ENCODE results near the gene CLCN7. TPM values are rescaled to one million over a fixed set of nuclear protein-coding genes. Genes with fewer than 3 reads are reported as not detected.

The CLCN7 gene
- total RNA-seq, 4 donors from 2014 or later, result 33.0 to 67.7 (median 39.2) TPM

DNA sequence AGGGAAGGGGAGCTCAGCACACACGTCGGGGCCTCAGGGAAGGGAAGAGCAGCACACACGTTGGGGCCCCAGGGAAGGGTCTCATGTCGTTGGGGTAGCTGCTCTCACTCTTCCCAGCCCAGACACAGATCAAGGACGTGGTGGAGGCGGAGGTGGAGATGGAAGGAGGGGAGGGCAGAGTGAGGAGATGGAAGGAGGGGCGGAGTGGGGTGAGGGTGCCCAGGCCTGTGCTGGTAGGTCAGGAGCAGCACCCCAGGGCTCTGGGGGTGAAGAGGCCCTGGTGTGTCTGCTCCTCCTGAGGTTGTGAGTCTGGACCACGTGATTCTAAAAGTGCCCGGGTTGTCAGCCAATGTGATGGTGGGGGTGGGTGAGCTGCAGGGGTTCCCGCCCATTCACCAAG is 14.9 kb downstream of the CLCN7 start:
- Histone ChIP-seq H3K36me3 (peaks cover 0 to 90% of the 10 kb centered on the region in 2 donors), H3K27me3 (no peaks in the 10 kb centered on the region), H3K4me1 (no peaks in the 10 kb centered on the region), H3K4me3 (no peak overlapping the region), H3K9me3 (no peaks in the 10 kb centered on the region), H3K27ac (no peak overlapping the region)
- no peak for ATAC-seq
- TF ChIP-seq POLR2A (IDR thresholded peaks at IDR 0.05) (no peak), POLR2AphosphoS5 (IDR thresholded peaks at IDR 0.05) (no peak), EP300 (IDR thresholded peaks at IDR 0.05) (no peak)
- TF ChIP-seq, protein P1, sequence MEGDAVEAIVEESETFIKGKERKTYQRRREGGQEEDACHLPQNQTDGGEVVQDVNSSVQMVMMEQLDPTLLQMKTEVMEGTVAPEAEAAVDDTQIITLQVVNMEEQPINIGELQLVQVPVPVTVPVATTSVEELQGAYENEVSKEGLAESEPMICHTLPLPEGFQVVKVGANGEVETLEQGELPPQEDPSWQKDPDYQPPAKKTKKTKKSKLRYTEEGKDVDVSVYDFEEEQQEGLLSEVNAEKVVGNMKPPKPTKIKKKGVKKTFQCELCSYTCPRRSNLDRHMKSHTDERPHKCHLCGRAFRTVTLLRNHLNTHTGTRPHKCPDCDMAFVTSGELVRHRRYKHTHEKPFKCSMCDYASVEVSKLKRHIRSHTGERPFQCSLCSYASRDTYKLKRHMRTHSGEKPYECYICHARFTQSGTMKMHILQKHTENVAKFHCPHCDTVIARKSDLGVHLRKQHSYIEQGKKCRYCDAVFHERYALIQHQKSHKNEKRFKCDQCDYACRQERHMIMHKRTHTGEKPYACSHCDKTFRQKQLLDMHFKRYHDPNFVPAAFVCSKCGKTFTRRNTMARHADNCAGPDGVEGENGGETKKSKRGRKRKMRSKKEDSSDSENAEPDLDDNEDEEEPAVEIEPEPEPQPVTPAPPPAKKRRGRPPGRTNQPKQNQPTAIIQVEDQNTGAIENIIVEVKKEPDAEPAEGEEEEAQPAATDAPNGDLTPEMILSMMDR (IDR thresholded peaks at IDR 0.05), result no peak
- WGBS, 2 donors (ENCODE audit: low coverage in 1 of 2), result 87 to 100% methylated on average over 4 to 5 of the region's 10 CpGs

GRCh38 chr16:1458977-1459341 is 15.9 kb downstream of the CLCN7 start:
- 60% methylated on average over 2 of the region's 14 CpGs; no CpG with 5 or more reads in 1 of the 2 donors for WGBS, 2 donors (ENCODE audit: low coverage in 1 of 2)
- Histone ChIP-seq H3K27me3 (no peaks in the 10 kb centered on the region), H3K27ac (no peak overlapping the region), H3K4me1 (no peaks in the 10 kb centered on the region), H3K36me3 (peaks cover 0 to 90% of the 10 kb centered on the region in 2 donors), H3K9me3 (no peaks in the 10 kb centered on the region), H3K4me3 (no peak overlapping the region)
- TF ChIP-seq EP300 (IDR thresholded peaks at IDR 0.05), result no peak
- no peak for TF ChIP-seq POLR2AphosphoS5 (IDR thresholded peaks at IDR 0.05)
- TF ChIP-seq POLR2A (IDR thresholded peaks at IDR 0.05), result no peak
- TF ChIP-seq, protein P1 (IDR thresholded peaks at IDR 0.05), result no peak
- no peak for ATAC-seq

- no peak overlapping the region for H3K27ac ChIP-seq
- WGBS, 2 donors (ENCODE audit: low coverage in 1 of 2), result 94% methylated on average over 10 of the region's 26 CpGs; no CpG with 5 or more reads in 1 of the 2 donors
- no peaks in the 10 kb centered on the region for H3K9me3 ChIP-seq
- H3K36me3 ChIP-seq, result peaks cover 0 to 90% of the 10 kb centered on the region in 2 donors
- no peak overlapping the region for H3K4me3 ChIP-seq
- TF ChIP-seq, protein P1 (IDR thresholded peaks at IDR 0.05), result no peak
- TF ChIP-seq POLR2A (IDR thresholded peaks at IDR 0.05) (no peak), POLR2AphosphoS5 (IDR thresholded peaks at IDR 0.05) (no peak), EP300 (IDR thresholded peaks at IDR 0.05) (no peak)
- H3K27me3 ChIP-seq, result no peaks in the 10 kb centered on the region
- no peak for ATAC-seq
- H3K4me1 ChIP-seq, result no peaks in the 10 kb centered on the region
Measured at GRCh38 chr16:1458336-1458976, 16.4 kb downstream of the CLCN7 start.

DNA sequence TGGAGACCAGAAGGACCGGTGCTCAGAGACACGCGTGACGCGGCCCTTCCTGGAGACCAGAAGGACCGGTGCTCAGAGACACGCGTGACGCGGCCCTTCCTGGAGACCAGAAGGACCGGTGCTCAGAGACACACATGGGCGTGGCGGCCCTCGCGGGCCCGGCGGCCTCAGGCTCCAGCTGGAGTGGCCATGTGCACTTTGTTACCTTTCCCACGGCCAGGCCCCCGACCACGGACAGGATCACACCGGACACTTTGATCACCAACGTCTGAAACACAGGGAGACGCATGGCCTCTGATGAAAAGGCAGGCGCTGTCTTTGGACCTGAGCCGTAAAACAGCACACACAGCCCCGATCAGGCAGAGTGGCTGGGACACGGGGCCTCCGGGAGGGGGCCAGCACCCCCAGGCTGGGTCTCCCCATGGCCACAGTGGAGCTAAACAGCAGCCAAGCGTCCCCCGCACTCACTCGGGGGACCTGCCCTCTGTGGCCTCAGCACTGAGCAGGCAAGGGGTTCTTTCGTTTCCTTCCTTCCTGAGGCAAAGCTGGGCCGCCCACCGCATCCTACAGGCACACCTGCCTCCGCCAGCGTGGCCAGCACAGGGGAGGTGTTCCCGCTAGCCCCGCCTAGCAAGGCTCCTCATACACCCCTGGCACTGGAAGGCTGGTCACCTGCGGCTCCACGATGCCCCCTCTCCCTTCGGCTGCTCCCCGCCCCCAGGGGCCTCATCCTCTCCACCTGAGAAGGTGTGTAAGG is 17.2 kb downstream of the CLCN7 start:
- no peaks in the 10 kb centered on the region for H3K9me3 ChIP-seq
- ATAC-seq, result no peak
- TF ChIP-seq POLR2AphosphoS5 (IDR thresholded peaks at IDR 0.05), result no peak
- H3K27me3 ChIP-seq, result no peaks in the 10 kb centered on the region
- no peaks in the 10 kb centered on the region for H3K4me1 ChIP-seq
- WGBS, 2 donors (ENCODE audit: low coverage in 1 of 2), result 86 to 96% methylated on average over 5 of the region's 42 CpGs
- no peak overlapping the region for H3K27ac ChIP-seq
- peaks cover 0 to 90% of the 10 kb centered on the region in 2 donors for H3K36me3 ChIP-seq
- no peak overlapping the region for H3K4me3 ChIP-seq

DNA sequence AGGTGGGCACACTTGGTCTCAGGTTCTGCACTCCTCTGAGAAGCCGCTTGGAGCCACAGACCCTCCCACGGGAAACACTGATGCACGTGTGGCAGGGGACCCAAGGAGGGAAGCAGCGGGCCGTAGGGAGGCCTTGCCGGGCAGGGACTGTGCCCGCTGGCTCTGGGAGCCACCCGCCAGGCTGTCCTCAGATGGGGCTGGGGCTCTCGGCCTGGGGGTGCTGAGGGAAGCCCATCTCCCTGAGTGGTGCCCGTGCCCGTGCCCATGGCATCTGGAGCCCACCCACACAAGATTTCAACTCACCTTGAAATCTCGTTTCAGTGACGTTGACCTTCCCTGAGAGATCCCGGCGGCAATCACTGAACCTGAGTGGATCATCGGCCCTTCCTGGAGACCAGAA is 17.9 kb downstream of the CLCN7 start:
- Histone ChIP-seq H3K9me3 (no peaks in the 10 kb centered on the region), H3K27me3 (no peaks in the 10 kb centered on the region), H3K4me3 (no peak overlapping the region), H3K27ac (no peak overlapping the region), H3K4me1 (no peaks in the 10 kb centered on the region), H3K36me3 (peaks cover 0 to 96% of the 10 kb centered on the region in 2 donors)
- TF ChIP-seq EP300 (IDR thresholded peaks at IDR 0.05), result no peak
- no peak for ATAC-seq
- 100% methylated on average over 2 of the region's 16 CpGs; no CpG with 5 or more reads in 1 of the 2 donors for WGBS, 2 donors (ENCODE audit: low coverage in 1 of 2)

Data from gastroesophageal sphincter (tissue), 4 donors.